Activated CD4-positive, alpha-beta T cell treated with anti-CD3 and anti-CD28 coated beads for 36 hours (primary cell): ENCODE measurements around the gene ATP8A2. TPM values are rescaled to one million over a fixed set of nuclear protein-coding genes. Genes with fewer than 3 reads are reported as not detected.

Experiments
- ATAC-seq: fragments of 200-7000 bp; cut with Tn5 transposase; one replicate; pipeline ENCODE4 v1.10.0; 2021; ENCODE audit warnings: mild to moderate bottlenecking, moderate library complexity
- CTCF ChIA-PET: fragments of 350-600 bp; sonication (Branson Sonifier 250); formaldehyde crosslinking; loops from one replicate; lab custom pipeline; 2021; ENCODE audit warnings: antibody characterized with exemption; lab: Charles Lee
- POLR2A ChIA-PET: fragments of 350-600 bp; sonication (Branson Sonifier 250); formaldehyde crosslinking; loops from one replicate; lab custom pipeline; 2021; ENCODE audit warnings: antibody characterized with exemption, inconsistent platforms; lab: Charles Lee
- DNase-seq: peaks from one replicate; pipeline ENCODE4 v3.0.0-alpha.2; 2020
- H3K27ac Mint-ChIP-seq: one replicate; pipeline ENCODE4 v1.8.0; 2021; ENCODE audit warnings: mixed read lengths
- H3K27me3 Mint-ChIP-seq: one replicate; pipeline ENCODE4 v1.8.0; 2021; ENCODE audit warnings: mixed read lengths
- H3K36me3 Mint-ChIP-seq: one replicate; pipeline ENCODE4 v1.8.0; 2021; ENCODE audit warnings: low read depth, mixed read lengths
- H3K4me1 Mint-ChIP-seq: one replicate; pipeline ENCODE4 v1.8.0; 2021; ENCODE audit warnings: mixed read lengths
- H3K4me3 Mint-ChIP-seq: one replicate; pipeline ENCODE4 v1.8.0; 2021; ENCODE audit warnings: mild to moderate bottlenecking, moderate library complexity, mixed read lengths
- H3K9me3 Mint-ChIP-seq: one replicate; pipeline ENCODE4 v1.8.0; 2021; ENCODE audit warnings: low read depth, mixed read lengths
- intact Hi-C, 2 experiments: fragments of 100-400 bp; cut with DNase I in 1 of 2; cut with micrococcal nuclease in 1 of 2; formaldehyde crosslinking; loops; one replicate each; pipeline versions ENCODE4 v1.14.2 to v1.15.1; 2022 to 2024; cut with DNase I, micrococcal nuclease
- total RNA-seq, 2 experiments: library from RNA; stranded (reverse); gene quantifications; one replicate each; pipeline ENCODE4 v1.2.3, GENCODE V29; 2021

Gene ATP8A2
- total RNA-seq, 2 experiments from 2014 or later: 0.30 to 0.39 TPM

- ChIA-PET CTCF (interaction anchor here (0.5 to 0.8 kb wide), 2 partner anchors 31 to 686 kb away, joined by 3 to 4 read pairs; no protein-coding TSS in a partner anchor), POLR2A (no interaction called here)
- peak; percentile 68 for DNase-seq
- Mint-ChIP-seq H3K4me1 (peaks cover 12% of the 10 kb centered on the region), H3K4me3 (peak overlapping the region; percentile 63), H3K27me3 (no peaks in the 10 kb centered on the region), H3K36me3 (no peaks in the 10 kb centered on the region), H3K9me3 (no peaks in the 10 kb centered on the region), H3K27ac (peak overlapping the region; percentile 51)
- ATAC-seq: peak; percentile 91
- intact Hi-C loops: no loop called here
These were observed 640.4 kb downstream of the ATP8A2 start for GRCh38 chr13:26011996-26012821.

DNA sequence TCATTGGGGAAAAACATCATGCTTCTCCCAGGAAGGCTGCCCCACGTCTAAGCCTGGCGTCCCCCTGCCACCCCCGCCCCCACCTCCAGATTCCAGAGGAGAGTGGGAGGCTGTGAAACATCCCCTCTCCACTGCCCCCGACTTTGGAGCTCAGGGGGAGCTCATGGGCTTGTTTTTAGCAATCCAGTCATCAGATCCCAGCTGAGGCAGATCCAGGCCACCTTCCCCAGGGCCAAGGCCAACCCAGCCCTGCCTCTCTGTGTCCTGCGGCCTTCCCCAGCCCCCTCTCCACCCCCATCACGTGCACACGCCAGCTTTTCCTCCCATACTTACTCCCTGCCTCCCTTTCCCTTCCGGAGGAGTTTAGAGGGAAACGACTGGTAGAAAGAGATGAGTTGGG is 641.2 kb downstream of the ATP8A2 start:
- Mint-ChIP-seq H3K36me3 (no peaks in the 10 kb centered on the region), H3K27me3 (no peaks in the 10 kb centered on the region), H3K27ac (peak overlapping the region; percentile 51), H3K9me3 (no peaks in the 10 kb centered on the region), H3K4me3 (peak overlapping the region; percentile 63), H3K4me1 (peaks cover 14% of the 10 kb centered on the region)
- ATAC-seq (no peak), DNase-seq (no peak)
- POLR2A ChIA-PET: no interaction called here
- intact Hi-C loops: no loop called here
- CTCF ChIA-PET: interaction anchor here (0.5 to 0.8 kb wide), 2 partner anchors 30 to 686 kb away, joined by 3 to 4 read pairs; no protein-coding TSS in a partner anchor

- no peaks in the 10 kb centered on the region for H3K27me3 Mint-ChIP-seq
- no peaks in the 10 kb centered on the region for H3K9me3 Mint-ChIP-seq
- DNase-seq: no peak
- H3K27ac Mint-ChIP-seq: no peak overlapping the region
- H3K36me3 Mint-ChIP-seq: peaks cover 6% of the 10 kb centered on the region
- POLR2A ChIA-PET: no interaction called here
- no peak overlapping the region for H3K4me3 Mint-ChIP-seq
- intact Hi-C loops: no loop called here
- peaks cover 15% of the 10 kb centered on the region for H3K4me1 Mint-ChIP-seq
- CTCF ChIA-PET: interaction anchor here (0.8 kb wide), 1 partner anchor 44 kb away, joined by 4 read pairs; no protein-coding TSS in a partner anchor
- ATAC-seq: no peak
These were observed 643.7 kb downstream of the ATP8A2 start for GRCh38 chr13:26015271-26016125.

- Mint-ChIP-seq H3K27ac (no peak overlapping the region), H3K4me1 (peaks cover 15% of the 10 kb centered on the region), H3K9me3 (no peaks in the 10 kb centered on the region), H3K36me3 (peaks cover 12% of the 10 kb centered on the region), H3K27me3 (no peaks in the 10 kb centered on the region), H3K4me3 (no peak overlapping the region)
- DNase-seq: no peak
- ChIA-PET POLR2A (no interaction called here), CTCF (no interaction called here)
- no peak for ATAC-seq
- intact Hi-C loops: no loop called here
These were observed 644.4 kb downstream of the ATP8A2 start for GRCh38 chr13:26016189-26016588.

- Mint-ChIP-seq H3K9me3 (no peaks in the 10 kb centered on the region), H3K4me3 (no peak overlapping the region), H3K4me1 (peaks cover 15% of the 10 kb centered on the region), H3K27me3 (no peaks in the 10 kb centered on the region), H3K36me3 (peaks cover 18% of the 10 kb centered on the region), H3K27ac (no peak overlapping the region)
- POLR2A ChIA-PET: no interaction called here
- intact Hi-C loops: no loop called here
- CTCF ChIA-PET: interaction anchor here (0.6 to 1.3 kb wide), 6 partner anchors 14 to 448 kb away, joined by 3 to 4 read pairs (median 3); no protein-coding TSS in a partner anchor
- DNase-seq (no peak), ATAC-seq (no peak)
These were observed 645.6 kb downstream of the ATP8A2 start for GRCh38 chr13:26017196-26017921.

GRCh38 chr13:26017932-26018665 is 646.3 kb downstream of the ATP8A2 start:
- intact Hi-C loops: no loop called here
- H3K4me1 Mint-ChIP-seq: peaks cover 15% of the 10 kb centered on the region
- H3K9me3 Mint-ChIP-seq: no peaks in the 10 kb centered on the region
- H3K27me3 Mint-ChIP-seq: no peaks in the 10 kb centered on the region
- CTCF ChIA-PET: interaction anchor here (0.6 to 1.3 kb wide), 5 partner anchors 15 to 69 kb away, joined by 3 to 4 read pairs (median 3); no protein-coding TSS in a partner anchor
- H3K27ac Mint-ChIP-seq: no peak overlapping the region
- ATAC-seq (no peak), DNase-seq (no peak)
- H3K36me3 Mint-ChIP-seq: peaks cover 18% of the 10 kb centered on the region
- POLR2A ChIA-PET: no interaction called here
- H3K4me3 Mint-ChIP-seq: no peak overlapping the region

GRCh38 chr13:26019251-26019650 is 647.5 kb downstream of the ATP8A2 start:
- intact Hi-C loops: no loop called here
- POLR2A ChIA-PET: no interaction called here

GRCh38 chr13:26019881-26020870 is 648.4 kb downstream of the ATP8A2 start:
- no peak overlapping the region for H3K27ac Mint-ChIP-seq
- DNase-seq (no peak), ATAC-seq (no peak)
- H3K36me3 Mint-ChIP-seq: peaks cover 18% of the 10 kb centered on the region
- H3K9me3 Mint-ChIP-seq: no peaks in the 10 kb centered on the region
- intact Hi-C loops: no loop called here
- no peak overlapping the region for H3K4me3 Mint-ChIP-seq
- H3K27me3 Mint-ChIP-seq: no peaks in the 10 kb centered on the region
- ChIA-PET POLR2A (interaction anchor here (0.7 kb wide), 1 partner anchor 29 kb away, joined by 3 read pairs; no protein-coding TSS in a partner anchor), CTCF (interaction anchor here (0.6 to 1.4 kb wide), 2 partner anchors 10 to 12 kb away, joined by 3 read pairs; no protein-coding TSS in a partner anchor)
- H3K4me1 Mint-ChIP-seq: peaks cover 15% of the 10 kb centered on the region

More at GRCh38 chr13:26019251-26019650, 647.5 kb downstream of the ATP8A2 start:
- no peaks in the 10 kb centered on the region for H3K9me3 Mint-ChIP-seq
- peaks cover 15% of the 10 kb centered on the region for H3K4me1 Mint-ChIP-seq
- ATAC-seq (no peak), DNase-seq (no peak)
- H3K27me3 Mint-ChIP-seq: no peaks in the 10 kb centered on the region
- H3K27ac Mint-ChIP-seq: no peak overlapping the region
- H3K36me3 Mint-ChIP-seq: peaks cover 18% of the 10 kb centered on the region
- H3K4me3 Mint-ChIP-seq: no peak overlapping the region
- CTCF ChIA-PET: interaction anchor here (1.2 to 1.4 kb wide), 2 partner anchors 11 to 22 kb away, joined by 3 read pairs; no protein-coding TSS in a partner anchor

DNA sequence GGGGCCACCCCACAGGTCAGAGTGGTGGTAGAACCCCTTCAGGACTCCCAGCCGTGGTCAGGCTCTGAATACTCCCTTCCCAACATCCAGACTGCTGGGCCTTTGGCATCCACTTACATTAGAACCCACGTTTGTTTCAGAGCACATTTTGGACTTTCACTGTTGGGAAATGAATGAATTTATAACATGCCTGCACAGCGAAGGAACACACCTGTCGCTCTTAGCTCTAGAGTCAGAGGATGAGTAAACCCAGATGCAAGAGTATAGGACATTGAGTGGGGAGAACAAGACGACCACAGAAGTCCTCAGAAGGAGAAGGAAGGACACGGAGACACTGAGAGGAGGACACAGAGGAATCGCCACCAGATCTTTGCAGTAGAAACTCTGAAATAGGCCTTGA is 649.1 kb downstream of the ATP8A2 start:
- H3K4me1 Mint-ChIP-seq: peaks cover 15% of the 10 kb centered on the region
- DNase-seq: no peak
- H3K27ac Mint-ChIP-seq: no peak overlapping the region
- CTCF ChIA-PET: no interaction called here
- no peaks in the 10 kb centered on the region for H3K27me3 Mint-ChIP-seq
- H3K4me3 Mint-ChIP-seq: no peak overlapping the region
- ATAC-seq: no peak
- H3K9me3 Mint-ChIP-seq: no peaks in the 10 kb centered on the region
- H3K36me3 Mint-ChIP-seq: peaks cover 18% of the 10 kb centered on the region
- POLR2A ChIA-PET: no interaction called here
- intact Hi-C loops: no loop called here
